NCI-H748 (cell line): ENCODE data around the gene C9orf43.

Experiments used
- DNase-seq: peaks from one replicate; lab custom pipeline; 2025; ENCODE audit not compliant: unreplicated experiment; lab: John Stamatoyannopoulos, UW

C9orf43 gene

DNA sequence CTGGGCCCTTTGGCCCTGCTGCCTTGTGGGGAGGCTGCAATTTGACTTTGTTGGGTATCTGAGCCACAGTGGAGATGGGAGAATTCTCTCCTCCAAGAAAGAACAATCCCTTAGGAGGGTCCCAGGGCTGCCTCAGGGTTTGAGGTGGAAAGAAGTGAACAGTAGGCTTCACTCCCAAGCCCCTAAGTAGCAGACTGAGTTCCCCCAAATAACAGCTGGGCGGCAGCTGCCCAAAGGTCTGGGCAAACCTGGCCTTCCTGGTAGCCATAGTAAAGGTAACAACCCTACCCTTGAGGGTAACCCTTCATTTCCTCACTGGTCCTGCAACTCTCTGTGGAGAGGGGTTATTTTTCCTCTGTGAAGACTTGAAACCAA lies 53.7 kb downstream of the C9orf43 start:
- DNase-seq, result peak; percentile 34

DNA sequence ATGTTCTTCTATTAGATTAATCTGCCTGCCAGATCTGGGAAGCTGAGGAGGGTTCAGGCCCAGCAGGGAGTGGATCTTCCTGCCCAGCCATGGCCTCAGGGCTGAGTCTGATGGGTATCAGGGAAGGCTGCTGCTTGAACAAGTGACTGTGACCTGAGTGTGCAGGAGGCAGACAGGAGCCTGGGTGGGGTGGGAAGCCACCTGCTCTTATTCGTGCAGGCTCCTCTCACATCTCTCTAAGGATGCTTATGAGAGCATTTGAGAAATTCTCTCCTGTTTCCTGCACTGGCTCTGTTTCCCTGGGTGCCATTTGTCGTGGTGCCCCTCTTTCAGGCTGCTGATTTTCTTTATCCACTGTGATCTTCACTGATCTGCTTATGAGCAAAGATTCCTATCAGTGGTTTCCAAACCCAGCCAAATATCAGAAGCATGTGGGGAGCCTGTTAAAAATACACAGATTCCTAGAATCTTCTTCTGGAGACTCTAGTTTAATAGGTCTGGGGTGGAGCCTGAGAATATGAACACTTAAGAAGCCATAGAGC lies 55.1 kb downstream of the C9orf43 start:
- peak; percentile 77 for DNase-seq

GRCh38 chr9:113467183-113467582 lies 56.6 kb downstream of the C9orf43 start:
- DNase-seq, result no peak

DNA sequence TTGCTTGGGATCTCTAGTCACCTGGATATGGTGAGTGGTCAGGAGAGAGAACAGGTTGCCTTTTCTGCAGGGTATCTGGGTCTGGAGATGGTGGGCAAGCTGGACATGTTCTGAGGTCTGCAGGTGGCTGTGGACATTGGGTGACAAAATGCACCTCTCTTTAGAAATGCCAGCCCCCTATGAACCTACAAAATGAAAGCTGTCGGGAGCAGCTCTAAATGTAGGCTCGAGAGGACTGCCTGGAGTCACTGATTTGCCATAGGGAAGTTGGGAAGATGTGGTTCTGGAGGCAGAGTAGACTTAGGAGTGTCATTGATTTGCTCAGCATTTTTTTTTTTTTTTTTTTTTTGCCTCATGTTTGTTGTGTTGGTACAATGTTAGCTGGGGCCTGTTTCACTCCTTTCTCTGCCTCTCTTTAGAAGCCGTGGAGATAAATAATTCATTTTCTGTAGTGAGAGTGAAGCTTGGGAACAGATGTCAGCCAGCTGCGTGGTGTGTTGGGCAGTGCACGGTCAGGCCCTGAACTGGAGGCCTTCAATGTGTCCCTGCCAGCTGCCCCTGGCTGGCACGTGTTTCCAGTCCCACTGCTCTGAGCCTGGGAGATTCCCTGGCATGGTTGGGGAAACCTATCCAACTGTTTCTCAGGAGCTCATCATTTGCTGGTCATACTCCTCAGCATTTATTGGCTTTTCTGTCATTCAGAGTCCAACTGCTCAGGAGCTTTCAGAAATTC lies 58.3 kb downstream of the C9orf43 start:
- peak; percentile 14 for DNase-seq

DNA sequence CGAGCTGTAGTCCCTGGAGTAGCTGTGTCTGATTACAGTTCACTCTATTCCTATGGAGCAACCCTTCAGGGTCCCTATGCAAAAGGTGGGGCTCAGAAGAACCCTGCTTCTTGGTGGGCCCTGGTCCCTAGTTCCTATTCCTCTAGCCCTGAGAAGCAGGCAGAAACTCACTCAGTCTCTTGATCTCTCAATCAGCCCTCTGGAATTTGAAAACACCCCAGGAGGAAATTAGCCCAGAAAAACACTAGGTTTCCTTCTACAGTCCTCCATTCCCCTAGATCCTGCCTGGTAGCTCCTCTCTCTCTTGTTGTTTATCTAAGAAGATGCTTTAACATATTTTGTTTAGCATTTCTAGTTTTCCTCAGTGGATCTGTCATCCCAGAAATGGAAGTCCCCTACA lies 60.6 kb downstream of the C9orf43 start:
- no peak for DNase-seq

GRCh38 chr9:113471566-113471965 lies 61.0 kb downstream of the C9orf43 start:
- DNase-seq, result no peak

- DNase-seq, result no peak
Observed at GRCh38 chr9:113472199-113472598, 61.7 kb downstream of the C9orf43 start.

GRCh38 chr9:113474360-113475028 lies 63.9 kb downstream of the C9orf43 start:
- no peak for DNase-seq

- no peak for DNase-seq
Observed at GRCh38 chr9:113475031-113475430, 64.5 kb downstream of the C9orf43 start.

DNA sequence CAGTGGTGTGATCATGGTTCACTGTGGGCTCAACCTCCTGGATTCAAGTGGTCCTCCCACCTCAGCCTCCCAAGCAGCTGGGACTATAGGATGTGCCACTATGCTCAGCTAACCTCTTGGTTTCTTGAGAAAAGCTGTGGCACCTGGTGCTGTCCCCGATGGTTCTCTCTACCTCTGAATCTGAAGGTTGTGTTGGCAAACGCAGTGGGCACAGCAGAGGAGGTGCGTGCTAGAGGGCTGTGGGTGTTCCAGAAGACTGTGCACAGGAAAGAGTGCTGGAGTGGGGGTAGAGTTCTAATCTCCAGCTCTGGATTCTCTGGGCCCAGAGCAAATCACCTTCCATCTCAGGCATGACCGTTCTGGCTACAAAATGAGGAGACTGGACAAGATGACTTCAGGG lies 65.4 kb downstream of the C9orf43 start:
- DNase-seq, result no peak

DNA sequence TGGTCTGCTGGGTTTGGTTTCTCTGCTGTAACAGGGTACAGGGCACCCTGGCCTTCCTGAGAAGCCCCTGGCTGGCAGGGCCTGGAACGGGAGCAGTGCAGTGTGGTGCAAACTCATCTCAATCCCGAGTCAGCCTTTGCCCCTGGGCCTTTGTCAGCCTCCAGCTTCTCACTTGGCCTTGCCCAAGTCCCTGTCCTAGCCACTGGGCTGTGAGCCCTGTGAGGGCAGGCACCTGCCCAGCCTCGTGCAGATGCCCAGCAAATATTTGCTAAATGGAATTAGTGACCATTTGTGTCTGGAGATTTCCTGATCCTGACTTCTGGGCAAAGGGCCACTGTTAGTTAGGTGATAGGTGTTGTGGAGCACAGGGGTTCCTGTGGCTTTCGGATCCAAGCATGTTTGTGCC lies 66.0 kb downstream of the C9orf43 start:
- DNase-seq, result no peak

GRCh38 chr9:113477058-113477457 lies 66.5 kb downstream of the C9orf43 start:
- no peak for DNase-seq

DNA sequence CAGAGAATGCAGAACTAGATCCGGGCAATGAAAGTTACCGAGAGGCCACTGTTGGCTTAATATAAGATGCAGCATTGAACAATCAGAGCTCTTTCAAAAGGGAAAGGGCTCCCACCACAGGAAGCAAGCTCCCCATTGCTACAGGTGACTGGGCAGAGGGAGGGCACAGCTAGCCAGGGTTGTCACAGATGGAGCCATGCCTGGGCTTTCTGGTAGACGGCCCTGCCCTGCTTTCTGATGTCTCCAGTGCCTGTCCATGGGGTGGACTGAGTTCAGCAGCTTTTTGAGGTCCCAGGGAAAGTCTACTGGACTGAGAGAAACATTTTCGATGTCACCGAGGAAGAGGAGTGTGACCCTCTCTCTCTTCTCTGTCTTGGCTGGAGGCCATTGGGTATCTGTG lies 67.1 kb downstream of the C9orf43 start:
- DNase-seq, result no peak

DNA sequence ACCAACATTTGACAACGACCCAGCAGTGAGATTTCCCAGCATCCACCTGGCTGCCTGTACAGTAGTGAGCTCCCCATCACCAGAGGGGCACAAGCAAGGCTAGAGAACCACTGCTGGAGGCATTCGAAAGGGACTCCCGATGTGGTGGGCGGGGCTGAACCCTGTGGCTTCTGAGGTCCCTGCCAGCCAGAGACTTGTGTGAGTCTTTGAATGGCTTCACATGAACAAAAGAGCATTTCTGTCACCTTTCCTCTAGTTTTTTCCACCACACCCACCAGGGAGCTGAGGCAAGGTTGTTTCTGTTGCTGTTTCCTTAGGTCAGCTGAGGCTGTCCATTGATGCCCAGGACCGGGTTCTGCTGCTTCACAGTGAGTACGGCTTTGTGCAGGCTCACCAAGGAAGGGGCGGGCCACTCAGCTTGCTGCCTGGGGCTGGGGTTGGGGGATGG lies 68.7 kb downstream of the C9orf43 start:
- no peak for DNase-seq
